Smooth muscle cell (in vitro differentiated cells): ENCODE measurements around the gene SLC4A8. TPM values are rescaled to one million over a fixed set of nuclear protein-coding genes. Genes with fewer than 3 reads are reported as not detected.

Source experiments
- DNase-seq: peaks from one replicate; lab custom pipeline; 2025; ENCODE audit not compliant: unreplicated experiment; lab: John Stamatoyannopoulos, UW
- H2AFZ ChIP-seq: fragments of 200-600 bp; sonication (generic); 2 replicates; pipeline ENCODE4 v1.6.0; 2016; ENCODE audit warnings: antibody characterized with exemption, low read depth, mild to moderate bottlenecking
- H3F3A ChIP-seq: fragments of 200-600 bp; sonication (generic); 2 replicates; pipeline ENCODE4 v1.6.0; 2017; ENCODE audit warnings: antibody characterized with exemption, low read depth
- H3K27ac ChIP-seq: fragments of 200-600 bp; sonication (generic); 2 replicates; pipeline ENCODE4 v1.5.1; 2016; ENCODE audit warnings: low read depth, mild to moderate bottlenecking
- H3K27me3 ChIP-seq: fragments of 200-600 bp; sonication (generic); 2 replicates; pipeline ENCODE4 v1.6.1; 2016; ENCODE audit warnings: low read depth, mild to moderate bottlenecking
- H3K36me3 ChIP-seq: fragments of 200-600 bp; sonication (generic); 2 replicates; pipeline ENCODE4 v1.5.1; 2016; ENCODE audit warnings: low read depth
- H3K4me1 ChIP-seq: fragments of 200-600 bp; sonication (generic); 2 replicates; pipeline ENCODE4 v1.5.1; 2016; ENCODE audit warnings: low read depth
- H3K4me2 ChIP-seq: fragments of 200-600 bp; sonication (generic); 2 replicates; pipeline ENCODE4 v1.6.0; 2016; ENCODE audit warnings: mild to moderate bottlenecking
- H3K4me3 ChIP-seq: fragments of 200-600 bp; sonication (generic); 2 replicates; pipeline ENCODE4 v1.5.1; 2016; ENCODE audit warnings: mild to moderate bottlenecking
- H3K79me2 ChIP-seq: fragments of 200-600 bp; sonication (generic); 2 replicates; pipeline ENCODE4 v1.6.0; 2016; ENCODE audit warnings: low read depth, mild to moderate bottlenecking
- H3K9ac ChIP-seq: fragments of 200-600 bp; sonication (generic); 2 replicates; pipeline ENCODE4 v1.6.0; 2016; ENCODE audit warnings: low read depth
- H3K9me3 ChIP-seq: fragments of 200-600 bp; sonication (generic); replicated peaks from 2 replicates; pipeline ENCODE4 v1.5.1; 2016; ENCODE audit warnings: low read depth
- H4K20me1 ChIP-seq: fragments of 200-600 bp; sonication (generic); 2 replicates; pipeline ENCODE4 v1.6.0; 2016; ENCODE audit warnings: low read depth
- CTCF ChIP-seq: fragments of 200-600 bp; sonication (generic); IDR thresholded peaks from 2 replicates; pipeline ENCODE4 v1.5.1; 2017; ENCODE audit warnings: borderline replicate concordance, mild to moderate bottlenecking, antibody characterized with exemption; ENCODE audit not compliant: insufficient read depth, poor library complexity, severe bottlenecking
- WGBS: methylation state at CpG from one replicate; pipeline ENCODE4 v1.1.7; 2016; ENCODE audit warnings: low lambda C conversion rate; 5-methylcytosine and 5-hydroxymethylcytosine counted together
- polyA plus RNA-seq: library from polyadenylated mRNA; unstranded; fragments of >200 nt; fragmentation: Nextera tagmentation; extraction: Ambion mirVana; gene quantifications from 2 replicates; pipeline ENCODE4 v1.2.1, GENCODE V29; 2016
- total RNA-seq: library from RNA; depleted of rRNA; stranded (reverse); fragments of >200 nt; gene quantifications from 2 replicates; pipeline ENCODE4 v1.2.3, GENCODE V29; 2014

The SLC4A8 gene
- total and polyA plus RNA-seq, 2 experiments from 2014 or later = 1.00 to 5.2 TPM

- WGBS = 96% methylated on average over 3 of the region's 3 CpGs
- Histone ChIP-seq H3K4me1 (no peaks in the 10 kb centered on the region), H3K4me3 (no peak overlapping the region), H3F3A (no peaks in the 10 kb centered on the region), H3K4me2 (no peak overlapping the region), H2AFZ (no peak overlapping the region), H4K20me1 (no peaks in the 10 kb centered on the region), H3K27ac (no peak overlapping the region), H3K79me2 (no peaks in the 10 kb centered on the region), H3K27me3 (no peaks in the 10 kb centered on the region), H3K9ac (no peak overlapping the region), H3K36me3 (no peaks in the 10 kb centered on the region), H3K9me3 (no peaks in the 10 kb centered on the region)
- no peak for DNase-seq
- TF ChIP-seq CTCF = no peak
These were observed 80.2 kb downstream of the SLC4A8 start for GRCh38 chr12:51504851-51505250.

GRCh38 chr12:51505360-51506105 lies 80.9 kb downstream of the SLC4A8 start:
- Histone ChIP-seq H3K4me2 (no peak overlapping the region), H3K9me3 (no peaks in the 10 kb centered on the region), H3F3A (no peaks in the 10 kb centered on the region), H3K27me3 (no peaks in the 10 kb centered on the region), H3K79me2 (no peaks in the 10 kb centered on the region), H2AFZ (no peak overlapping the region), H3K27ac (no peak overlapping the region), H4K20me1 (no peaks in the 10 kb centered on the region), H3K9ac (no peak overlapping the region), H3K4me1 (no peaks in the 10 kb centered on the region), H3K4me3 (no peak overlapping the region), H3K36me3 (no peaks in the 10 kb centered on the region)
- no peak for DNase-seq
- WGBS = 93% methylated on average over 6 of the region's 6 CpGs
- no peak for TF ChIP-seq CTCF

- WGBS = 96% methylated on average over 6 of the region's 6 CpGs
- Histone ChIP-seq H4K20me1 (no peaks in the 10 kb centered on the region), H3F3A (no peaks in the 10 kb centered on the region), H3K4me1 (no peaks in the 10 kb centered on the region), H3K9me3 (no peaks in the 10 kb centered on the region), H3K79me2 (no peaks in the 10 kb centered on the region), H3K4me2 (no peak overlapping the region), H3K4me3 (no peak overlapping the region), H3K36me3 (no peaks in the 10 kb centered on the region), H3K27ac (no peak overlapping the region), H2AFZ (no peak overlapping the region), H3K9ac (no peak overlapping the region), H3K27me3 (no peaks in the 10 kb centered on the region)
- DNase-seq = no peak
- TF ChIP-seq CTCF = no peak
These were observed 82.5 kb downstream of the SLC4A8 start for GRCh38 chr12:51507178-51507577.

- Histone ChIP-seq H3K36me3 (no peaks in the 10 kb centered on the region), H3K79me2 (no peaks in the 10 kb centered on the region), H2AFZ (no peak overlapping the region), H3K4me3 (no peak overlapping the region), H4K20me1 (no peaks in the 10 kb centered on the region), H3K27me3 (no peaks in the 10 kb centered on the region), H3K4me2 (no peak overlapping the region), H3F3A (no peaks in the 10 kb centered on the region), H3K9me3 (no peaks in the 10 kb centered on the region), H3K4me1 (no peaks in the 10 kb centered on the region), H3K27ac (no peak overlapping the region), H3K9ac (no peak overlapping the region)
- 89% methylated on average over 5 of the region's 5 CpGs for WGBS
- TF ChIP-seq CTCF = no peak
- DNase-seq = no peak
These were observed 83.7 kb downstream of the SLC4A8 start for GRCh38 chr12:51508285-51508684.
